Measurements from ENCODE around the gene CAMK2N1. TPM values are rescaled to one million over a fixed set of nuclear protein-coding genes. Genes with fewer than 3 reads are reported as not detected.
"Not testable (repeated sequence)": the region's sequence is repeated elsewhere in the genome, so short reads cannot be mapped to it uniquely, and the experiment has no call there.

The CAMK2N1 gene
- total and polyA plus RNA-seq, 4 donors = 12.3 to 15.1 (median 13.9) TPM

GRCh38 chr1:20499105-20499504 is 13.1 kb upstream of the CAMK2N1 start:
- WGBS = 89% methylated on average over 5 of the region's 5 CpGs

GRCh38 chr1:20498116-20498515 is 12.1 kb upstream of the CAMK2N1 start:
- 93% methylated on average over 7 of the region's 7 CpGs for WGBS
- peaks cover 15 to 44% (median 26%) of the 10 kb centered on the region in 4 donors for H3K36me3 ChIP-seq (ENCODE audit: control insufficient read depth in 4 of 4, insufficient read depth in 3 of 4, low read depth in 1 of 4, low read length in 3 of 4)
- H3K4me1 ChIP-seq (ENCODE audit: control insufficient read depth in 4 of 4, insufficient read depth in 4 of 4, low read length in 3 of 4) = peaks cover 0 to 6% (median 3%) of the 10 kb centered on the region in 4 donors
- no peak for DNase-seq (ENCODE audit: low spot score)
- H3K4me3 ChIP-seq (ENCODE audit: low read depth in 1 of 3, low read length in 3 of 3) = no peak overlapping the region
- TF ChIP-seq FOXA1 (IDR thresholded peaks at IDR 0.05) (no peak), SP1 (IDR thresholded peaks at IDR 0.05) (no peak), MAX (IDR thresholded peaks at IDR 0.05) (no peak), YY1 (IDR thresholded peaks at IDR 0.05) (no peak), HNF4A (conservative IDR thresholded peaks at IDR 0.05) (no peak), NR2F2 (IDR thresholded peaks at IDR 0.05) (no peak), ZBTB33 (IDR thresholded peaks at IDR 0.05) (no peak)
- no peaks in the 10 kb centered on the region for H3K27me3 ChIP-seq (ENCODE audit: control insufficient read depth in 4 of 4, insufficient read depth in 4 of 4, low read length in 3 of 4)
- H3K9me3 ChIP-seq (ENCODE audit: control insufficient read depth in 4 of 4, low read length in 3 of 4) = no peaks in the 10 kb centered on the region
- H3K9ac ChIP-seq (ENCODE audit: low read depth in 1 of 2, low read length in 2 of 2) = no peak overlapping the region
- H3K27ac ChIP-seq (ENCODE audit: low read depth in 1 of 2, low read length in 2 of 2) = no peak overlapping the region

More at GRCh38 chr1:20499105-20499504, 13.1 kb upstream of the CAMK2N1 start:
- Histone ChIP-seq H3K36me3 (ENCODE audit: control insufficient read depth in 4 of 4, insufficient read depth in 3 of 4, low read depth in 1 of 4, low read length in 3 of 4) (peaks cover 15 to 44% (median 26%) of the 10 kb centered on the region in 4 donors), H3K4me1 (ENCODE audit: control insufficient read depth in 4 of 4, insufficient read depth in 4 of 4, low read length in 3 of 4) (peaks cover 0 to under 1% (median 0%) of the 10 kb centered on the region in 4 donors), H3K27me3 (ENCODE audit: control insufficient read depth in 4 of 4, insufficient read depth in 4 of 4, low read length in 3 of 4) (no peaks in the 10 kb centered on the region), H3K4me3 (ENCODE audit: low read depth in 1 of 3, low read length in 3 of 3) (no peak overlapping the region), H3K27ac (ENCODE audit: low read depth in 1 of 2, low read length in 2 of 2) (no peak overlapping the region), H3K9me3 (ENCODE audit: control insufficient read depth in 4 of 4, low read length in 3 of 4) (no peaks in the 10 kb centered on the region), H3K9ac (ENCODE audit: low read depth in 1 of 2, low read length in 2 of 2) (no peak overlapping the region)
- DNase-seq (ENCODE audit: low spot score) = no peak
- TF ChIP-seq ATF3 (IDR thresholded peaks at IDR 0.05) = no peak
- no peak for TF ChIP-seq HNF4G (IDR thresholded peaks at IDR 0.05)
- TF ChIP-seq TAF1 (conservative IDR thresholded peaks at IDR 0.05) = no peak
- TF ChIP-seq HNF4A (conservative IDR thresholded peaks at IDR 0.05) = no peak
- TF ChIP-seq JUND (IDR thresholded peaks at IDR 0.05) = no peak

GRCh38 chr1:20497506-20497905 is 11.5 kb upstream of the CAMK2N1 start:
- Histone ChIP-seq H3K4me1 (ENCODE audit: control insufficient read depth in 4 of 4, insufficient read depth in 4 of 4, low read length in 3 of 4) (peaks cover 0 to 6% (median 3%) of the 10 kb centered on the region in 4 donors), H3K27ac (ENCODE audit: low read depth in 1 of 2, low read length in 2 of 2) (no peak overlapping the region), H3K9ac (ENCODE audit: low read depth in 1 of 2, low read length in 2 of 2) (no peak overlapping the region), H3K9me3 (ENCODE audit: control insufficient read depth in 4 of 4, low read length in 3 of 4) (no peaks in the 10 kb centered on the region), H3K27me3 (ENCODE audit: control insufficient read depth in 4 of 4, insufficient read depth in 4 of 4, low read length in 3 of 4) (no peaks in the 10 kb centered on the region), H3K4me3 (ENCODE audit: low read depth in 1 of 3, low read length in 3 of 3) (no peak overlapping the region), H3K36me3 (ENCODE audit: control insufficient read depth in 4 of 4, insufficient read depth in 3 of 4, low read depth in 1 of 4, low read length in 3 of 4) (peaks cover 15 to 40% (median 26%) of the 10 kb centered on the region in 4 donors)
- no peak for DNase-seq (ENCODE audit: low spot score)
- 75% methylated on average over 6 of the region's 6 CpGs for WGBS
- TF ChIP-seq JUND (IDR thresholded peaks at IDR 0.05) = no peak
- TF ChIP-seq CTCF (IDR thresholded peaks at IDR 0.05; ENCODE audit: low read depth, low read length, missing input control) = no peak

GRCh38 chr1:20496725-20497383 is 10.8 kb upstream of the CAMK2N1 start:
- H3K9ac ChIP-seq (ENCODE audit: low read depth in 1 of 2, low read length in 2 of 2); H3K9me3 ChIP-seq (ENCODE audit: control insufficient read depth in 4 of 4, low read length in 3 of 4); H3K4me1 ChIP-seq (ENCODE audit: control insufficient read depth in 4 of 4, insufficient read depth in 4 of 4, low read length in 3 of 4); H3K4me3 ChIP-seq (ENCODE audit: low read depth in 1 of 3, low read length in 3 of 3); H3K27ac ChIP-seq (ENCODE audit: low read depth in 1 of 2, low read length in 2 of 2); H3K27me3 ChIP-seq (ENCODE audit: control insufficient read depth in 4 of 4, insufficient read depth in 4 of 4, low read length in 3 of 4); DNase-seq (ENCODE audit: low spot score): not testable (repeated sequence)
- peaks cover 11 to 36% (median 23%) of the 10 kb centered on the region in 4 donors for H3K36me3 ChIP-seq (ENCODE audit: control insufficient read depth in 4 of 4, insufficient read depth in 3 of 4, low read depth in 1 of 4, low read length in 3 of 4)
- 91% methylated on average over 12 of the region's 12 CpGs for WGBS
